K562 (cell line): ENCODE results near the gene HMGXB3. TPM values are rescaled to one million over a fixed set of nuclear protein-coding genes. Genes with fewer than 3 reads are reported as not detected.
A peak's percentile ranks its signal among the peaks of the same experiment; 100 is the strongest.

Experiments
- CBX3 ChIP-seq, 2 experiments: IDR thresholded peaks; 1 replicate in 1 of 2; 2 replicates in 1 of 2; pipeline ENCODE4 v1.6.1; 2012; ENCODE audit warnings: inconsistent platforms in 2 of 2, low read length in 2 of 2, borderline replicate concordance in 1 of 2, control low read depth in 1 of 2
- CXXC5 ChIP-seq: fragments of 250-450 bp; sonication (Bioruptor Pico); IDR thresholded peaks from 2 replicates; pipeline ENCODE4 v1.8.0; 2022; ENCODE audit warnings: inconsistent platforms, mild to moderate bottlenecking, moderate library complexity
- ELF1 ChIP-seq: fragments of 200-800 bp; sonication (Bioruptor generic); IDR thresholded peaks from 2 replicates; pipeline ENCODE4 v1.6.1; 2016; ENCODE audit warnings: missing genetic modification characterization, missing compliant biosample characterization
- FOXK2 ChIP-seq, 2 experiments: fragments of 450-650 bp; IDR thresholded peaks in 1 of 2; conservative IDR thresholded peaks in 1 of 2; 2 replicates each; pipeline ENCODE4 v1.6.1; 2016; ENCODE audit warnings: low read depth in 2 of 2, mild to moderate bottlenecking in 1 of 2
- GTF2E2 ChIP-seq: fragments of 200-800 bp; sonication (Bioruptor generic); IDR thresholded peaks from 2 replicates; pipeline ENCODE4 v1.6.1; 2016; ENCODE audit warnings: missing genetic modification characterization, missing compliant biosample characterization
- KDM1A ChIP-seq, 2 experiments: fragments of 450-650 bp; IDR thresholded peaks; 2 replicates each; pipeline ENCODE4 v1.6.1; 2016; ENCODE audit warnings: mild to moderate bottlenecking in 2 of 2
- KLF6 ChIP-seq: fragments of 250-450 bp; sonication (Bioruptor Pico); IDR thresholded peaks from 2 replicates; pipeline ENCODE4 v1.4.0; 2020; ENCODE audit warnings: mild to moderate bottlenecking, moderate library complexity, borderline replicate concordance
- MAFF ChIP-seq: IDR thresholded peaks from 2 replicates; pipeline ENCODE4 v1.6.1; 2012; ENCODE audit warnings: low read length, improper control_type of control experiment
- MECOM ChIP-seq: fragments of 250-450 bp; sonication (Bioruptor Pico); IDR thresholded peaks from 2 replicates; pipeline ENCODE4 v1.8.0; 2022; ENCODE audit warnings: inconsistent platforms
- MTA3 ChIP-seq: fragments of 450-650 bp; formaldehyde crosslinking; IDR thresholded peaks from 2 replicates; pipeline ENCODE4 v1.6.1; 2017; ENCODE audit warnings: mild to moderate bottlenecking, borderline replicate concordance
- NCOA1 ChIP-seq: fragments of 450-650 bp; IDR thresholded peaks from 2 replicates; pipeline ENCODE4 v1.6.1; 2016; ENCODE audit warnings: low read depth
- SOX6 ChIP-seq: fragments of 450-650 bp; IDR thresholded peaks from 2 replicates; pipeline ENCODE4 v1.6.1; 2014; ENCODE audit warnings: mild to moderate bottlenecking
- TOE1 ChIP-seq, 2 experiments: fragments of 450-650 bp in 1 of 2; sonication (generic) in 1 of 2; formaldehyde crosslinking in 1 of 2; IDR thresholded peaks; 2 replicates each; pipeline versions ENCODE4 v1.7.1 to v1.8.0; 2016 to 2022; ENCODE audit warnings: borderline replicate concordance in 2 of 2, mild to moderate bottlenecking in 2 of 2, antibody characterized with exemption in 1 of 2, inconsistent platforms in 1 of 2, low read depth in 1 of 2, missing genetic modification reagents in 1 of 2, moderate library complexity in 1 of 2
- U2AF2 ChIP-seq: fragments of 200-400 bp; formaldehyde crosslinking; optimal IDR thresholded peaks from 2 replicates; pipeline ENCODE3; 2017; ENCODE audit warnings: low read depth, mild to moderate bottlenecking, low read length
- ZEB2 ChIP-seq: fragments of 450-650 bp; IDR thresholded peaks from 2 replicates; pipeline ENCODE4 v1.6.1; 2016
- ZNF134 ChIP-seq: fragments of 250-450 bp; sonication (Bioruptor Pico); conservative IDR thresholded peaks from 2 replicates; pipeline ENCODE4 v1.4.0; 2020
- ZNF165 ChIP-seq: fragments of 250-450 bp; sonication (Bioruptor Pico); IDR thresholded peaks from 2 replicates; pipeline ENCODE4 v1.4.0; 2020; ENCODE audit warnings: borderline replicate concordance
- ZNF551 ChIP-seq: fragments of 250-450 bp; sonication (Bioruptor Pico); IDR thresholded peaks from 2 replicates; pipeline ENCODE4 v1.5.0; 2021; ENCODE audit warnings: mild to moderate bottlenecking, moderate library complexity
- ZNF57 ChIP-seq: fragments of 450-650 bp; formaldehyde crosslinking; IDR thresholded peaks from 2 replicates; pipeline ENCODE4 v1.4.0; 2020; ENCODE audit warnings: mild to moderate bottlenecking, moderate library complexity
- ZNF584 ChIP-seq: fragments of 200-800 bp; sonication (Bioruptor generic); IDR thresholded peaks from 2 replicates; pipeline ENCODE4 v1.6.1; 2016; ENCODE audit warnings: low read depth, mild to moderate bottlenecking, missing genetic modification characterization, missing compliant biosample characterization
- polyA plus RNA-seq, 8 experiments: library from polyadenylated mRNA; depleted of rRNA in 4 of 8; stranded (reverse) in 5 of 8; unstranded in 3 of 8; fragments of >200 nt; fragmentation: Nextera tagmentation in 2 of 8; fragmentation: Illumina TruSeq in 1 of 8; extraction: Ambion mirVana in 2 of 8; extraction: Trizol in 1 of 8; gene quantifications; 2 replicates each; pipeline versions ENCODE4 v1.2.1 to v1.2.3, GENCODE V29; 2011 to 2014; ENCODE audit warnings: inconsistent platforms in 1 of 8, missing spikeins in 1 of 8
- total RNA-seq, 7 experiments: library from RNA; depleted of rRNA in 6 of 7; stranded (reverse); fragments of >200 nt in 6 of 7; fragmentation: Illumina TruSeq in 2 of 7; extraction: Trizol in 2 of 7; gene quantifications; 2 replicates each; pipeline versions ENCODE4 v1.2.1 to v1.2.3, GENCODE V29; 2011 to 2021; ENCODE audit warnings: low replicate concordance in 1 of 7
- TF ChIP-seq, protein P1 (sequence below), 3 experiments: IDR thresholded peaks in 2 of 3; conservative IDR thresholded peaks in 1 of 3; 2 replicates each; pipeline ENCODE4 v1.5.1; 2011 to 2012; ENCODE audit warnings: low read length in 3 of 3, mild to moderate bottlenecking in 3 of 3, control low read depth in 2 of 3, improper control_type of control experiment in 1 of 3, inconsistent platforms in 1 of 3, low read depth in 1 of 3, mixed read lengths in 1 of 3, moderate library complexity in 1 of 3; ENCODE audit not compliant: insufficient read depth in 2 of 3
- TF ChIP-seq, protein P2 (sequence below), 2 experiments: IDR thresholded peaks; 2 replicates each; pipeline ENCODE4 v1.6.1; 2012; ENCODE audit warnings: improper control_type of control experiment in 2 of 2, low read depth in 2 of 2, low read length in 2 of 2, borderline replicate concordance in 1 of 2
- TF ChIP-seq, protein P3 (sequence below): sonication (generic); formaldehyde crosslinking; IDR thresholded peaks from 2 replicates; pipeline ENCODE4 v1.8.0; 2022; ENCODE audit warnings: missing genetic modification reagents, mild to moderate bottlenecking, moderate library complexity, borderline replicate concordance

The HMGXB3 gene
- total and polyA plus RNA-seq, 9 of the 15 experiments (the other 6 are each of a cell fraction or from before 2014, with no cell fraction given), result 1.8 to 44.1 (median 32.2) TPM

DNA sequence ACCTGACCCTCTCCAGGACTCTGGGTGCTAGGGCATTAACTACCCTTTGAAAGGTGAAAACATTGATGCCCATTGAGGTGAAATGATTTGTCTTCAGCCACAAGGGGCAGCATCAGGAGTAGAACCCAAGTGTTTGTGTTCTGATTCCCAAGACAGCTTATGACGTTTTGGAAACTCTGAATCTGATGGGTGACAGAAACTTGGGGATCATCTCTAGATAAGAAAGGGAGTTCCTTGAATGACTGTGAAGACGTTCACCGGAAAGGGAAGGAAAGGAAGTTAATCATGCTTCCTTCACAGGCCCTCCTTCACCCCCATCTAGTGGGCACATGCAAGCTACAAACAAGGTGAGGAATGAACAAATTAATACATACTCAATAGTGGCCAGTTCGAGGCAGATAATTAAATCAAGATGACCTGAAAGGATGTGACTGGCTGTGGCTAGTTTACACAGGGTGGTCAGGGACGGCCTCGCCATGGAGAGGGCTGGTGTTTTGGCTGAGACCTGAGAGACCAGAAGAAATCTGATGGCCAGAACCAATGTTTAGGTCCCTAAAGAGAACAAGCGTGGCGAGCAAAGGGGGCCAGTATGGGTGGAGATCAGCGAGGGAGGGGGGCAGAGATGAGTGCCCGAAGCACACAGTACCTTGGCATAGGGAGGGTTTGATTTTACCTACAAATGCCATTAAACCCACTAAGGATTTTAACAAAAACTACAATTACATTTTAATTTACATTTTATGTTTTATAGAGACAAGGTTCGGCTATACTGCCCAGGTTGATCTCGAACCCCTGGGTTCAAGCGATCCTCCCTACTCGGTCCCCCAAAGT, 40.9 kb upstream of the HMGXB3 start (continued):
- TF ChIP-seq ZNF165 (no peak), MTA3 (peak; percentile 58; the same call in 1 of the 2 replicates), ELF1 (tag) (peak; percentile 66; the same call in 1 of the 2 replicates), KDM1A (IDR thresholded peaks at IDR 0.05) (peak; percentile 29 to 60; a peak in 3 of 4 replicates), ZNF134 (CRISPR knock-in tag) (no peak), ZEB2 (peak; percentile 78; the same call in 1 of the 2 replicates), ZNF57 (CRISPR knock-in tag) (no peak), MECOM (CRISPR knock-in tag) (peak; percentile 69; the same call in 1 of the 2 replicates), MAFF (no peak), NCOA1 (no peak), CBX3 (IDR thresholded peaks at IDR 0.05; ENCODE audit: borderline replicate concordance in 1 of 2, low read length in 2 of 2) (peak in 1 of 2 experiments; percentile 55; a peak in 2 of 3 replicates), U2AF2 (no peak), SOX6 (peak; percentile 64; the same call in 1 of the 2 replicates), GTF2E2 (tag) (0 out of 2 replicates have a peak, but pooled peaks have one; percentile 43), CXXC5 (CRISPR knock-in tag) (0 out of 2 replicates have a peak, but pooled peaks have one; percentile 32), ZNF584 (CRISPR knock-in tag) (peak; percentile 71; the same call in 1 of the 2 replicates), KLF6 (peak; percentile 13; the same call in 1 of the 2 replicates), FOXK2 (conservative IDR thresholded peaks at IDR 0.05 in 1 of 2, IDR thresholded peaks at IDR 0.05 in 1 of 2; ENCODE audit: low read depth in 2 of 2) (peak in 1 of 2 experiments; percentile 40; a peak in 1 of 4 replicates), ZNF551 (no peak), TOE1 (IDR thresholded peaks at IDR 0.05; ENCODE audit: borderline replicate concordance) (no peak), TOE1 (CRISPR knock-in tag; IDR thresholded peaks at IDR 0.05; ENCODE audit: borderline replicate concordance, low read depth) (no peak)
- TF ChIP-seq, protein P1, sequence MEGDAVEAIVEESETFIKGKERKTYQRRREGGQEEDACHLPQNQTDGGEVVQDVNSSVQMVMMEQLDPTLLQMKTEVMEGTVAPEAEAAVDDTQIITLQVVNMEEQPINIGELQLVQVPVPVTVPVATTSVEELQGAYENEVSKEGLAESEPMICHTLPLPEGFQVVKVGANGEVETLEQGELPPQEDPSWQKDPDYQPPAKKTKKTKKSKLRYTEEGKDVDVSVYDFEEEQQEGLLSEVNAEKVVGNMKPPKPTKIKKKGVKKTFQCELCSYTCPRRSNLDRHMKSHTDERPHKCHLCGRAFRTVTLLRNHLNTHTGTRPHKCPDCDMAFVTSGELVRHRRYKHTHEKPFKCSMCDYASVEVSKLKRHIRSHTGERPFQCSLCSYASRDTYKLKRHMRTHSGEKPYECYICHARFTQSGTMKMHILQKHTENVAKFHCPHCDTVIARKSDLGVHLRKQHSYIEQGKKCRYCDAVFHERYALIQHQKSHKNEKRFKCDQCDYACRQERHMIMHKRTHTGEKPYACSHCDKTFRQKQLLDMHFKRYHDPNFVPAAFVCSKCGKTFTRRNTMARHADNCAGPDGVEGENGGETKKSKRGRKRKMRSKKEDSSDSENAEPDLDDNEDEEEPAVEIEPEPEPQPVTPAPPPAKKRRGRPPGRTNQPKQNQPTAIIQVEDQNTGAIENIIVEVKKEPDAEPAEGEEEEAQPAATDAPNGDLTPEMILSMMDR (IDR thresholded peaks at IDR 0.05 in 2 of 3, conservative IDR thresholded peaks at IDR 0.05 in 1 of 3; ENCODE audit: insufficient read depth in 2 of 3, low read depth in 1 of 3, low read length in 3 of 3), result peak; percentile 72 to 80 (median 73)
- TF ChIP-seq, protein P2, sequence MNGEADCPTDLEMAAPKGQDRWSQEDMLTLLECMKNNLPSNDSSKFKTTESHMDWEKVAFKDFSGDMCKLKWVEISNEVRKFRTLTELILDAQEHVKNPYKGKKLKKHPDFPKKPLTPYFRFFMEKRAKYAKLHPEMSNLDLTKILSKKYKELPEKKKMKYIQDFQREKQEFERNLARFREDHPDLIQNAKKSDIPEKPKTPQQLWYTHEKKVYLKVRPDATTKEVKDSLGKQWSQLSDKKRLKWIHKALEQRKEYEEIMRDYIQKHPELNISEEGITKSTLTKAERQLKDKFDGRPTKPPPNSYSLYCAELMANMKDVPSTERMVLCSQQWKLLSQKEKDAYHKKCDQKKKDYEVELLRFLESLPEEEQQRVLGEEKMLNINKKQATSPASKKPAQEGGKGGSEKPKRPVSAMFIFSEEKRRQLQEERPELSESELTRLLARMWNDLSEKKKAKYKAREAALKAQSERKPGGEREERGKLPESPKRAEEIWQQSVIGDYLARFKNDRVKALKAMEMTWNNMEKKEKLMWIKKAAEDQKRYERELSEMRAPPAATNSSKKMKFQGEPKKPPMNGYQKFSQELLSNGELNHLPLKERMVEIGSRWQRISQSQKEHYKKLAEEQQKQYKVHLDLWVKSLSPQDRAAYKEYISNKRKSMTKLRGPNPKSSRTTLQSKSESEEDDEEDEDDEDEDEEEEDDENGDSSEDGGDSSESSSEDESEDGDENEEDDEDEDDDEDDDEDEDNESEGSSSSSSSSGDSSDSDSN (IDR thresholded peaks at IDR 0.05; ENCODE audit: borderline replicate concordance in 1 of 2, low read depth in 2 of 2, low read length in 2 of 2), result no peak
- TF ChIP-seq, protein P3, sequence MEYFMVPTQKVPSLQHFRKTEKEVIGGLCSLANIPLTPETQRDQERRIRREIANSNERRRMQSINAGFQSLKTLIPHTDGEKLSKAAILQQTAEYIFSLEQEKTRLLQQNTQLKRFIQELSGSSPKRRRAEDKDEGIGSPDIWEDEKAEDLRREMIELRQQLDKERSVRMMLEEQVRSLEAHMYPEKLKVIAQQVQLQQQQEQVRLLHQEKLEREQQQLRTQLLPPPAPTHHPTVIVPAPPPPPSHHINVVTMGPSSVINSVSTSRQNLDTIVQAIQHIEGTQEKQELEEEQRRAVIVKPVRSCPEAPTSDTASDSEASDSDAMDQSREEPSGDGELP (CRISPR knock-in tag), result no peak
